ENCODE measurements around the gene GARIN1A.
"Not testable (repeated sequence)": the region's sequence is repeated elsewhere in the genome, so short reads cannot be mapped to it uniquely, and the experiment has no call there.

GARIN1A gene

DNA sequence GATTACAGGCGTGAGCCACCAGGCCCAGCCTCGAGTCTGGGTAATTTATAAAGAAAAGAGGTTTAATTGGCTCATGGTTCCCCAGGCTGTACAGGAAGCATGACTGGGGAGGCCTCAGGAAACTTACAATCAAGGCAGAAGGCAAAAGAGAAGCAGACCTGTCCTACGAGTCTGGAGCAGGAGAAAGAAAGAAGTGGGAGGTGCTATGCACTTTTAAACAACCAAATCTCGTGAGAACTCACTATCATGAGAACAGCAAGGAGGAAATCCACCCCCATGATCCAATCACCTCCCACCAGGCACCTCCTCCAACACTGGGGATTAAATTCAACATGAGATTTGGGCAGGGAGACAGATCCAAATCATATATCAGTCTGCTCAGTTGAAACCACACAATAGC lies 11.6 kb downstream of the GARIN1A start:
- DNase-seq, result not testable (repeated sequence)

DNA sequence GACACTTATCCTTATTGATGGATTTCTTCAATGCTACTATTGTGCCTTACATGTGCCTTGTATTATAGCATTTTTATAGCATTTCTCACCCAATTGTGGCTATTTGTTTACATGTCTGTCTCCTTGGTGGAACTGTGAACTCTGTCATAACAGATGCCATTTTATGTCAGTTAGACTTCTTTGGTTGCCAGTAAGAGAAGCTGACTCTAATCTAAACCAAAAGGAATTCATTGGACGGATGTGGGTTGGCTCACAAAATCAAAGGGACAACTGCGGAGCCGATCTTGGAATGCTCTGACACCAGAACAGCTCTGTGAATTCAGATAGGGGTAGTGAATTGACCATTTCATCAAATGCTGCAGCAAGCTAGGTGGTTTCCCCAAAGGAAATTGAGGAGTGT lies 15.0 kb downstream of the GARIN1A start:
- no peak for DNase-seq

DNA sequence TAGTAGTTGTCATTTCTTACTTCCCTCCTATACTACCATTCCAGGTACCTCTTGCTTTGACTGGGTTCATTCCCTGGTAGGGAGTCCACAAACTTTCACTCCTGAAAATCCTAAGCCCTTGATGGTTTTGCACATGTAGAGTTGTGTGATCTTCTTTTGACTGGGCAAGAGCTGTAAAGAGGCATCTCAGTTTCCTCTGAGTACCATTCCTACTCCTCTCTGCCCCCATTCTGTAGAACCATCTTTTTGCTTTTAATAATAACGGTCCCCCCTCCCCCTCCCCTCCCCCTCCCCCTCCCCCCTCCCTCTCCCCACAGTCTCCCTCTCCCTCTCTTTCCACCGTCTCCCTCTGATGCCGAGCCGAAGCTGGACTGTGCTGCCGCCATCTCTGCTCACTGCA lies 16.4 kb downstream of the GARIN1A start:
- DNase-seq, result no peak

DNA sequence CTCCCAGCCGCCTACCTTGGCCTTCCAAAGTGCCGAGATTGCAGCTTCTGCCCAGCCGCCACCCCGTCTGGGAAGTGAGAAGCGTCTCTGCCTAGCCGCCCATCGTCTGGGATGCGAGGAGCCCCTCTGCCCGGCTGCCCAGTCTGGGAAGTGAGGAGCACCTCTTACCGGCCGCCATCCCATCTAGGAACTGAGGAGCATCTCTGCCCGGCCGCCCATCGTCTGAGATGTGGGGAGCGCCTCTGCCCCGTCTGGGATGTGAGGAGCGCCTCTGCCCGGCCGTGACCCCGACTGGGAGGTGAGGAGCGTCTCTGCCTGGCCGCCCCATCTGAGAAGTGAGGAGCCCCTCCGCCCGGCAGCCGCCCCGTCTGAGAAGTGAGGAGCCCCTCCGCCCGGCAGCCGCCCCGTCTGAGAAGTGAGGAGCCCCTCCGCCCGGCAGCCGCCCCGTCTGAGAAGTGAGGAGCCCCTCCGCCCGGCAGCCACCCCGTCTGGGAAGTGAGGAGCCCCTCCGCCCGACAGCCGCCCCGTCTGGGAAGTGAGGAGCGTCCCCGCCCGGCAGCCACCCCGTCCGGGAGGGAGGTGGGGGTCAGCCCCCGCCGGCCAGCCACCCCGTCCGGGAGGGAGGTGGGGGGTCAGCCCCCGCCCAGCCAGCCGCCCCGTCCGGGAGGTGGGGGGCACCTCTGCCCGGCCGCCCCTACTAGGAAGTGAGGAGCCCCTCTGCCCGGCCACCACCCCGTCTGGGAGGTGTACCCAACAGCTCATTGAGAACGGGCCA lies 17.3 kb downstream of the GARIN1A start:
- not testable (repeated sequence) for DNase-seq

DNA sequence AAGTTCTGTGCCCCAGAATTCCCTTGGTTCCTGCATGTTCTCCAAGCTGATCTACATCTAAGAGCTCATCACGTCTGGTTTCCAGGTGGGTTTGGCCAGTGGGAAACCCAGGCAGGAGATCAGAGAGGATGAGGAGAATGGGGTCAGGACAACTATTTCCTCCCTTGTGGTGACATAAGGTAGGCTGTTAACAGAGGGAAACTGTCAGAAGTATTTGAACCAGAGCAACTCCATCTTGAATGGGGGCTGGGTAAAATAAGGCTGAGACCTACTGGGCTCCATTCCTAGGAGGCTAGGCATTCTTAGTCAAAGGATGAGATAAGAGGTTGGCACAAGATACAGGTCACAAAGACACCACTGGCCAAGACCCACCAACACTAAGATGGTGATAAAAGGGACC lies 19.1 kb downstream of the GARIN1A start:
- no peak for DNase-seq

DNA sequence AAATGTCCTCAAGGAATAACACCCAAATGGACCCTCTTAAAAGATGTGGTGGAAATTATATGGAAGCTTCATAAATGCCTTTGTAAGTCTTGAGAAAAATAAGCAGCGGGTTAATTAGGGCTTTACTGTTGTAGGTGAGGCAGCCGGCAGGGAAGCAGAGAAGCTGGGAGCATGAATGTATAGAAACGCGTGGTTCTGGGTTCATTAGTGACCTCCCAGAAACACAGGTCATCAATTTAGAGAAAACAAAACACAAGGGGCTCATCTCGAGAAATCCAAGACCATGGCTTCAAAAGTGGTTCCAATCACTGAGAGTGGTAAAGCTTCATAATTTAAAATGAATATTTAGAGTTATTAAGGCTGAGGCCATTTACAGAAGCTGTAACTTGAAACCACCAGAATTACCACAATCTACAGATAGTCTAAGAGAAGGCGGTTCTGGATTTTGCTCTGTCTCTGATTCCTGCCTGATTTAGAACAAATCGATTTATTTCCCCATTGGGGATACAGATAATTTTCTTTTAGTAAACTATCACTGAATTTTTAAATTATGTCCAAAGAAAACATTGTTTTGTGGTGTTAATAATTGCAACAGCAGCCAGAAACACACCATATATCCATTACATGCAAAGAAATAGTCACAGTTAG lies 20.7 kb downstream of the GARIN1A start:
- no peak for DNase-seq

DNA sequence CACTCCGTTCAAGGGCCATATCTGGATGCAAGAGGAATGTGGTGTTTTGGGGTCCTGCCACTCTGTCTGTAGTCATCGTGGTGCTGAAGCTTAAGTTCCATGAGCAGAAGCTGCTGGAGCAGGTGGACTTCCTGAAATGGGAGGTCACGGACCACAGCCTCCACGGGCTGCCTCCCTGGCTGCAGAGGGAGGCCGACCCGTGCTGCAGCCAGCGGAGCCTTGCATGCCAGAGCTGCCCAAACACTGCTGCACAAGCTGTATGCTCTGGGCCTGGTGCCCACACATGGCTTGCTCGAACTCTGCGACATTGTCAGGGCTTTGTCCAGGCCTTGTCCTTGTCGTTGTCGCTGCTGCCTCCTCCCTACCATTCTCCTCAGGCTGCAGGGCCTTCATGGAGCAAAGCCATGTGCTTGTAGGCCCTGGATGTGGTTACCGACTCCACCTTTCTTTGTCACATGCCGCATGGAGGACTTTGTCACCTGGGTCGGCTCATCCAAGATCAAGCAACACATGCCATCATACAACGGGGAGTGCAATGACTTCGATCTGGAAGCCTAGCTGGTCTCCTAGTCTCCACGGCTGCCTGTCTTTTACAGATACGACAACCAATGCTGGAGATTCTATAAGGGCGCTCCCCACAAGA lies 21.4 kb downstream of the GARIN1A start:
- DNase-seq, result no peak

DNA sequence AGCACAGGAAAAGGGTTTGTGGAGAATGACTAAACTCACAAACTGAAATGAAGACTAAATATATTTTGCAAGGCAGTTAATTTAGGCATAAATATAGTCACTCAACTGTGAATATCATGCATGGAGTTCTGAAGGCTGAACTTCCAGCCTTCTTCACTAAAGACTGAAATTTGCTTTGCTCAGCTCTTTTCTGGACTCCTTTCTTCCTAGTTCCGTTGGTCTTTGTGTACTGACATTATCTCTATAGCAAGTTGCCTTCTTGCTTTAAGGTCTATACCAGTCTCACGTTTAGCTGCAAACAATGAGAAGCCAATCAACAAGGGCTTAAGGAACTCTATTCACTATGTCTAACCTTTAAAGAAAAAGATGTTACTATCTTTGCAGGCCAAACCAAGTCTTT lies 22.6 kb downstream of the GARIN1A start:
- no peak for DNase-seq

DNA sequence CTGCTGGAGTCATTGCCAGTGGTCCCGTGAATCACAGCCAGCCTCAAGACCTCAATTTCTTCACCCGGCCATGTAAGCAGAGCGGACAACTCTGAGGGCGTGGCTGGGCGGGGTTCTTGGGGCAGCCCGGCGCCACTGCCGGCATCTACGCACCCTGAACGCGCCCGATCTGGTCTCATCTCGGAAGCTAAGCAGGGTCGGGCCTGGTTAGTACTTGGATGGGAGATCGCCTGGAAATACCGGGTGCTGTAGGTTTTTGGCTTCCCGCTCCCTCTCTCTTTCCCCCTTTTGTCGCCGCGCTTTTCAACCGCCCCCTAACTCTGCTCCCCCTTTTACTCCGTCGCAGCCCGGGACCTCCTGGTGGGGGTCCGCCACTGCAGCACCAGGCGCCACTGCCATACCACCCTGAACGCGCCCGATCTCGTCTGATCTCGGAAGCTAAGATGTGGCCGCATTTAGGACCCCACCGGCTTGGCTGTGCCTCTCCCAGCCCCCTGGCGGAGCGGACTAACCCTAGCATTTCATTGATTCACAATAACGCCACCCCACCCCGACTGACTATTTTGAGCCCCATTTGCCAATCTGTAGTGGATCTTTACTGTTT lies 25.3 kb downstream of the GARIN1A start:
- peak; percentile 83 to 84 for DNase-seq

DNA sequence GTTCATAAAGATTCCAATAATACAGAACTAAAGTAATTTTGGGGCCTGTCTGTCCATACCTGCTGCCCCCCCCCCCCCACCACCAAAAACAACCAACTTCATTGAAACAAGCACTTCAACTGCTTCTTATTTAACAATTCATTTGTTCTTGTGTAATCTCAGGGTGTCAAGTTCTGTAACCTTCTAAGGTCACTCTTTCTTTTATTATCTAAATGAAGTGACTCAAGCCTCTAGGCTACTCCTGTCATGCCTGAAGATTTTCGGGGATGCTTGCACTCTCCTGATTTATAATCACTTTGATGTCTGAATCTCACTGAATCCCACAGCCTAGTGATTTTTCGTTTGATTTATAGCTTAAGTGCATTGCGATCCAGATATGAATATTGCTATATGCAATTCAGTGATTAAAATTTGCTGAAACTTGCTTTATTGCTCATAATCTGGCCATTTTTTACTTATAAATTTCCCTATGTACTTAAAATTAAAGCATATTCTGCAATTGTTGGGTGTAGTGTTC lies 27.2 kb downstream of the GARIN1A start:
- no peak for DNase-seq

DNA sequence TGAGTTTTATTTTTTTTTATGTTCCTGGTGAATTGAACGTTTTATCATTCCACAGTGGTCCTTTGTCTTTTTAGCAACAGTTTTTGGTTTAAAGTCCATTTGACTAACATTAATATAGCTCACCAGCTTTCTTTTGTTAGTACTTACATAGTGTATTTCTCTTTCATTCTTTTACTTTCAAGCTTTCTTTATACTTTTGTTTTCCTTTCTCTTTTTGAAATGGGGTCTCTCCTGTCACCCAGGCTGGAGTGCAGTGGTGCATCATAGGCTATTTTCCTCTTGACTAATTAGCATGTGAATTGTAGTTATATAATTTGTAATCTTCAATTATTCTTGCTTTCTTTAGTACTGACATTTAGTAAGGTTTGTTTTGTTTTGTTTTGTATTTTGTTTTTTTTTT lies 27.8 kb downstream of the GARIN1A start:
- DNase-seq, result no peak

DNA sequence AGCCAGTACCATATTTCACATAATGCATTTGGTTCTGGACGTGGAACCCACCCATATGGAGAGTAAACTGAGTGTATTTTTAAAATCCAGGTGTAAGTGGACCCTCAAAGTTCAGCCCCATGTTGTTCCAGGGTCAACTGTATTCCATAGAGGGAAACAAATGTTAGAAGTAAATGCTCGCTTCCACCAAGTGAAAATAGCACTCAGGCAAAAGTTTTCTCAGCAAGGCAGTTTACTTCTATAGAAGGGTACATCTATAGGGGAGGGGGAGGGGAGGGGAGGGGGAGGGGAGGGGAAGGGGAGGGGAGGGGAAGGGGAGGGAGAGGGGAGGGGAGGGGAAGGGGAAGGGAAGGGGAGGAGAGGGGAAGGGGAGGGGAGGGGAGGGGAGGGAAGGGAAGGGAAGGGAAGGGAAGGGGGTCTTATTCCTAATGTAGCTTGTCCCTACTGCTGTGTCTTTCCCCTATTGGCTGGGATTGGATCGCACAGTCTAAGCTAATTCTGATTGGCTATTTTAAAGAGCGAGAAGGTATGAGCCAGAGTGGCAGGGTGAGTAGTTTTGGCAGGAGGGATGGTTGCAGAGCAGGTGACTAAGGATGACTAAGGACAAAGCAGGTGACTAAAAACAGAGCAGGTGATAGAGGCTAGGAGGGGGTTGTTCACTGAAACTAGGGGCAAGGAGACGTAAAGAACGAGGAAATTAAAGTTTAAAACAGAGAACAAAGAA lies 29.1 kb downstream of the GARIN1A start:
- DNase-seq, result no peak

DNA sequence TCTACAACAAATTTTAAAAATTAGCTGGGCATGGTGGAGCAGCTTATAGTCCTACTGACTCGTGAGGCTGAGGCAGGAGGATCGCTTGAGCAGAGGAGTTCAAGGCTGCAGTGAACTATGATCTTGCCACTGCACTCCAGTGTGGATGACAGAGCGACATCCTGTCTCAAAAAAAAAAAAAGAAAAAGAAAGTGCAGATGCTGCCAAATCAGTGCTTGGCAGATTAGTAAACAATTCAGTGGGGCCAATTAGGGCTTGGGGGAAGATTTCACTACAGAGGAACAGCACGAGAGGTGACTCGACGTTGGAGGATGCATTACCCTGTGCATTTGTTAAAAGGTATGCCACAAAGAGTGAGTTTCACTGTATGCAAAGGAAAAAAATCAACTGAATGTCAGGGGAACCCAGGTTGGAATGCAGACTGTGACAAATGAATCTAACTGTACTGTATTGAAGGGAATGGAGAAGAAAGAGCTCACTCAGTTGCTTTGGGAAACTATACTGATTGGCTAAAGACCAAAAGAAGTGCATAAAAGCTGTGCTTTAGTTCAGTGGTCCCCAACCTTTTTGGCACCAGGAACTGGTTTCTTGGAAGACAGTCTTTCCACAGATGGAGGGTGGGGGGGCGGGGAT lies 31.6 kb downstream of the GARIN1A start:
- no peak for DNase-seq

DNA sequence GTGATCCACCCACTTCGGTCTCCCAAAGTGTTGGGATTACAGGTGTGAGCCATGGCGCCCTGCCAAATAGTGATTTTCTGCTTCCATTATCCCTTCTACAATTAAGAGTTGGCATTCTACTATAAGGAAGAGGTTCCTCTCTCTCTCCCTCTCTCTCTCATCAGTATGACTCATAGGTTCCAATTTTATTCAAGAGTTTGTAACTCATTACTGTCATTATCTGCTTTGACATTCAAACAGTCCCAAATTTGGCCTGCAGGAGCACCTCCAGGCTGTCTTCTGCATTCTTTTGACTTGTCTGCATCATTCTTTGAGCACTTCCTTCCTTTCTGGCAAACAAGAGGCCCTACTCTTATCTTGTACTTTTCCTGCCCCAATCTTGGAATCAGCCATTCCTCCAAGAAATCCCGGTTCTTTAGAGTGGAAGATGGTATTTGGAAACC lies 33.8 kb downstream of the GARIN1A start:
- no peak for DNase-seq

DNA sequence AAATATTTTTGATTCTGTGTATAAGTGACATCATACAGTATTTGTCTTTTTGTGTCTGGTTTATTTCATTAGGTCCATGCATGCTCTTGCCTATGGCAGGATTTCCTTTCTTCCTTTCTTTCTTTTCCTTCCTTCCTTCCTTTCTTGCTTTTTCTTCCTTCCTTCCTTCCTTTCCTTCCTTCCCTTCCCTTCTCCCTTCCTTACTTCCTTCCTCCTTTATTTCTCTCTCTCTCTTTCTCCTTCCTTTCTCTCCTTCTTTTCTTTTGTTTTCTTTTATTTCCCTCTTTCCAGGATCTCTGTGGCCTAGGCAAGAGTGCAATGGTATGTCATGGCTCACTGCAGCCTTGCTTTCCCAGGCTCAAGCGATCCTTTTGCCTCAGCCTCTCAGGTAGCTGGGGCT lies 35.7 kb downstream of the GARIN1A start:
- DNase-seq, result no peak

DNA sequence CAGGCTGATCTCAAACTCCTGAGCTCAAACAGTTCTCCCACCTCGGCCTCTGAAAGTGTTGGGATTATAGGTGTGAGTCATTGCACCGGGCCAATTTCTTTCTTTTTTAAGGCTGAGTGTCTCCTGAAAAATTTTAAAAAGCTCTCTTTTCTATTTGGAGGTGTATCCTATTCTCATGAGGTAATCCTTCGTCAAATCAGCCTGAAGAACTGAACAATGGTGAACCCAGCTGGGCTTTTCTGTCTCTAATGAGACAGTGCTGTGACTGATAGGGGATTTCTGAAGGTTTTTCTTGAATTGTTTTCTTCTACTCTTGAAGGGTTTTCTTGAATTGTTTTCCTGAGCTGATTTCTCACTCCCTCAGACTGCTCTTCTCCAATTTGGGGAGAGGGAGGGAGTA lies 36.1 kb downstream of the GARIN1A start:
- DNase-seq, result no peak

DNA sequence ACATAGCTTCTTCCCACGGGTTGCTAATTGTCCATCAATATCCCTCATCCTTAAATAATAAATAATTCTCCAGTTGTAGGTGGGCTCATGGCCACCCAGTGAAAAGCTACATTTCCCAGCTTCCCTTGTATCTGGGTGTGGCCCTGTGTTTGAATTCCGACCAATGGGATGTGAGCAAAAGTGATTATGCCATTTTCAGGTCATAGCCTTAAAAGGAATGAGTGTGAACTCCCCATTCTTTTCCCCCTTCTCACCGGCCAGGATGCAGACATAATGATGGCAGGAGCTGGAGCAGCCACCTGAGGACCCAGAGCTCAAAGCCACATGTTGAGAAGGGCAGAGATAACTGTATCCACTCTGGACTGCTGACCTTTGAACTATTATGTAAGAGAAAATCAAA lies 36.7 kb downstream of the GARIN1A start:
- no peak for DNase-seq

DNA sequence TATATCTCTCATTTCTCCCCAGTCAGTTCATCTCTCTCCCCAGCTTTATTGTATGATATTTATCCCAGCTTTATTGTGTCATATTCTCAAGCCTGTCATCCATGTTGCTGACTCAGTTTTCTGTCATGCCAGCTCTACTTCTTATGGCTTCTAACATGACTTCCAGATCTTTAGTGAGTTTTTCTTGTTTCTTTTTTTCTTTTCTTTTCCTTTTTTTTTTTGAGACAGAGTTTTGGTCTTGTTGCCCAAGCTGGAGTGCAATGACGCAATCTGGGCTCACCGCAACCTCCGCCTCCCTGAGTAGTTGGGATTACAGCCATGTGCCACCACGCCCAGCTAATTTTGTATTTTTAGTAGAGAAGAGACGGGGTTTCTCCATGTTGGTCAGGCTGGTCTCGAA lies 38.4 kb downstream of the GARIN1A start:
- DNase-seq, result peak; percentile 60 to 66

DNA sequence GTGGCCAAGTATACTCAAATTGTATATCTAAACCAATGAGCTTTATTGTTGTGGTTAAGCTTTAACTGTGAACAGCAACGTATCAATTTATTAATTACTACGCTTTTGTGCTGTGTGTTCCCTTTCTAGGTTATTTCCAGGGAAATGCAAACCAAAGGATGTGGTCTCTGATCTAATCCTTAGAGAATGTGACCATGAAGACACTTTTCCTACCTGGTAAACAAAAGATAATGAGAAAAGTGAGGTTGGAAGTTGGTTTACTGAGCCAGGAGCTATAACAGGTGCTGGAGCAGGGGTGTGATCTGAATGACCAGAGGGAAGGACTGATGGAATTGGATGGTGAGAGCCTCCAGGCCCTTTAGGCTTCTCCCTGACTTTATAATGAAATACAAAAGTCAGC lies 41.7 kb downstream of the GARIN1A start:
- no peak for DNase-seq

DNA sequence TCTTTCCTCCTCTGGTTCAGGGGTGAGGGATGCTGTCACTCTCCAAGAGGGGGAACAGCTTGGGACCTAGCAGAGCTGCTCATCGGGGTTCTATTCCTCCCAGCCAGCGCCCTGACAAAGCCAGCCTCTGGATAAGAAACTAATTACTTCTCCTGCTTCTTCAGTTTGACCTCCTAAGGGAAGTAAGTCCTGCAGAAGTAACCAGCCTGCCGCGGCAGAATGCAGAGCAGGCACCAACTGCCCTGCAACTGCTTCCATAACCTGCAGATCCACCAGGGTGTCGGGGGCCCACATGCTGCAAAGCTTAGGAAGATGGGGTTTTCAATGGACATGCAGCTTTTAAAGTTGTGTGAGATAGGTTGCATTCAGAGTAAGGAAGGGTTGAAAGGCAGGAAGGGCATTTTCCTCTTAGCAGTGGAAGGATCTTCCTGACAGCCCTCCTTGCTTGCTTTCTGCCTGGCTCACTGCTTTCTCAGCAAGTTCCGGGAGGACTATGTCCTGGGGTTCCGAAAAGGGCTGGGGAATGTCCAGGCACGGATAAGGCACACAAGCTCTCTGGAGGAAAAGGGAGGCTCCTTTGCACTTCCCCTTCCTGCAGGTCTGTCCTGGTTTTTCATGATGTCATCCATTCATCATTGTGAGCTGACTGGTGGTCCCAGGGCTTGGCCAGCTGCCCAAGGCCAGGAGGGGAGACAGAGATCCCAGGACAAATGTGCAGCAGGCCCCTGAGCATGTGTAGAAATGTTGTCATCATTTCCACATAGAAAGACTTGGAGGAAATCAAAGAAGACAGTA lies 42.8 kb downstream of the GARIN1A start:
- peak; percentile 30 to 40 for DNase-seq

DNA sequence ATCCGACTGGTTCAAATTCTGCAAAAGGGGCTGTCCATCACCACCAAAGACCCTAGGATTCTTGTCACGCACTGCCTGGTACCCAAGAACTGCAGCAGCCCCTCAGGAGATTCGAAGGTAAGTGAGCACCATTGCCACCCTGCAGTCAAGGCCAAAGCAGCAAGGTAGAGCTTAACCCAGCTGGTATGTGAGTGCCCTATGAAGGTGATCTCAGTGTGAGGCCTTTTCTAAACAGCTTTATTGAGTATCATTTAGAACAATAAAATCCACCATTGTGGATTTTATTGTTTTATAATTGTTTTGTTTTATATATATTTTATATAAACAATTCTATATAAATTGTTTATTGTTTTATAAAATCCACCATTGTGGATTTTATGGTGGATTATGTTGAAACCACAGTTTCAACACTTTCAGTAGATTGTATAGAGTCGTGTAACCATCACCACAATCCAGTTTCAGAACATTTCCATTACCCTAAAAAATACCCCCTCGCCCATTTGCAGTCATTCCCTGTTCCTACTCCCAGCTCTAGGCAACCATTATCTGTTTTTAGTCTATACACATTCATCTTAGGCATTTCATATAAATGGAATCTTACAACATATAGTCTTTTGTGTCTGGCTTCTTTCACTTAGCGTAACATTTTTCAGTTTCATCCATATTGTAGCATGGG lies 47.0 kb downstream of the GARIN1A start:
- DNase-seq, result no peak

Measured in inflammatory macrophage (primary cell).